Measurements from ENCODE around the gene CKS1B.

- TF ChIP-seq RAD21 (IDR thresholded peaks at IDR 0.05), result no peak
- no peak for TF ChIP-seq CTCF (IDR thresholded peaks at IDR 0.05; ENCODE audit: low read depth, low read length, missing input control)
- TF ChIP-seq MAX (IDR thresholded peaks at IDR 0.05), result no peak
- no peak for TF ChIP-seq FOXA1 (IDR thresholded peaks at IDR 0.05)
- no peak for TF ChIP-seq EGR1 (IDR thresholded peaks at IDR 0.05; ENCODE audit: low read depth in 2 of 2)
- no peak for TF ChIP-seq JUND (IDR thresholded peaks at IDR 0.05)
- TF ChIP-seq FOXA2 (IDR thresholded peaks at IDR 0.05), result no peak
- no peak for TF ChIP-seq SP1 (IDR thresholded peaks at IDR 0.05)
- no peak for TF ChIP-seq REST (IDR thresholded peaks at IDR 0.05)
- TF ChIP-seq HNF4A (conservative IDR thresholded peaks at IDR 0.05), result no peak
- TF ChIP-seq TAF1 (conservative IDR thresholded peaks at IDR 0.05), result no peak
Measured at GRCh38 chr1:154945160-154945961, 29.1 kb upstream of the CKS1B start.
